NCI-H510A (cell line): ENCODE data around the gene DCC.
"Not testable (repeated sequence)": the region's sequence is repeated elsewhere in the genome, so short reads cannot be mapped to it uniquely, and the experiment has no call there.

Experiments
- DNase-seq: peaks from one replicate; lab custom pipeline; 2025; lab: John Stamatoyannopoulos, UW

Gene DCC

DNA sequence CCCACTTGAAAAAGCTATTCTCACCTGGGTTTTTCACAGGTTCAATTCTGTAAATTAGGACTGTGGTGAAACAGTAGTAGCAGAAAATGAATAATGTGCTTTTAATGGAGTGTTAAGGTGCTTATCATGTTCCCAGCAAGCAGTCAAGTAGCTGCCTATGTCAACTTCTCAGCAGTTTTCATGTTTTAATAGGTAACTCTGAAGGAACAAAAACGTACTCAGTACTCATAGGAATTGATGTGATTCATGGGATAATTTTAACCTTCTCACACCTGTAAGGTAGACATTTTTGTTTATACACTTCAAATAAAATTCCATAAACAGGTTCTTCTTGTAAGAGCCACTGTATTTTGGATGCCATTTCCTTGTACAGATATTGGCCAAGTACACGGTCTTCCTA, 1082.9 kb downstream of the DCC start:
- no peak for DNase-seq

DNA sequence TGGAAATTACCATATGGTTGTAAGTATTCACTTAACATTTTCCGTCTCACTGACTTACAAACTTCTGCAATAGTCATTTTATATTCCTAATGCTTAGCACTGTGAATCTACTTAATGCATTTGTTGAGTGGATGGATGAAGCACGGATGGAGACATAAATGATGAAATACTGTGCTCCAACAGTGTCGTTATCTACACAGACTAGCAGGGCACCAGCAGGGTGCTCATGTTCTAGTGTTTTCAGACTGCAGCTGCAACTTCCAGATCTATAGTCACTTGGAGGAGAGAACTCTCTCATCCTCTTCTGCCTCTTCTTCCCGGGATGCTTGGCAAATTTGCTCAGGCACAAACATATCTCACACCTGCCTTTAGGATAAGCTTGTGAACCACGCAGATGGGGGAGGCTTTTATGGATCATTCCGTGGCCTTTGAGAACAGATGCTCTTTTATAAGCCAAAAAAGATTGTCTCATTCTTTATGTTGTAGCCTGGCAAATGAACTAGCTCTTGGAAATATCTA, 1086.7 kb downstream of the DCC start:
- DNase-seq, result peak; percentile 38

DNA sequence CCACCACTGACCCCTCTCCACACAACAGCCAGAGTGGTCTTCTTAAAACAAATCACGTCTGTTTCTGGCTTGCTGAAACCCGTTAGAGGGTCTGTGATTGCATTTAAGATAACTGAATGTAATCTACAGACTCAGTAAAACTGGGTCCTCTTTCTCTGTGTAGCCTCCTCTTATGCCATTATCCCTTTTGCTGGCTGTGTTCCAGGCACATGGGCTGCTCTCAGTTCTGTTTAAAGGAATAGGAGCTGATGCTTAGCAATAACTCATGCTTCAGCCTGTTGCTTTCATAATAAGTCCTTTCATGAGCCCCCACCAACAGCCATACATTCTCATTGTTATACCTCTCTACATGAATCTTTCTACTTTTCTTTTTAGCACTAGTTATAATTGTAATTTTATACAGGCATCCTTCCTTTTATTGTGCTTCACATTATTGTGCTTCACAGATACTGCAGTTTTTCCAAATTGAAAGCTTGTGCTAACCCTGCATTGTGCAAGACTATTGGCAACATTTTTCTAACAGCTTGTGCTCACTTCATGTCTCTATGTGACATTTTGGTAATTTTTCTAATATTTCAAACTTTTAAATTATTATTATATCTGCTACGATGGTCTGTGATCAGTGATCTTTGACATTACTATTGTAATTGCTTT, 1101.9 kb downstream of the DCC start:
- no peak for DNase-seq

DNA sequence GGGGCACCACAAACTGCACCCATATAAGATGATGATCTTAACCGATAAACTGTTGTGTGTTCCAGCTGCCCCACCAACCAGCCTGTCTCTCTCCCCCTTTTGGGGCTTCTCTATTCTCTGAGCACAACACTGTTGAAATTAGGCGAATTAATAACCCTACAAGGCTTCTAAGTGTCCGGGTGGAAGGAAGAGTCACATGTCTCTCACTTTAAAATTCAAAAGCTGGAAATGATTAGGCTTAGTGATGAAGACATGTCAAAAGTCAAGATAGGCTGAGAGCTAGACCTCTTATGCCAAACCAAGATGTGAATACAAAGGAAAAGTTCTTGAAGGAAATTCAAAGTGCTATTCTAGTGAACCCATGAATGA, 1102.4 kb downstream of the DCC start:
- DNase-seq, result no peak

DNA sequence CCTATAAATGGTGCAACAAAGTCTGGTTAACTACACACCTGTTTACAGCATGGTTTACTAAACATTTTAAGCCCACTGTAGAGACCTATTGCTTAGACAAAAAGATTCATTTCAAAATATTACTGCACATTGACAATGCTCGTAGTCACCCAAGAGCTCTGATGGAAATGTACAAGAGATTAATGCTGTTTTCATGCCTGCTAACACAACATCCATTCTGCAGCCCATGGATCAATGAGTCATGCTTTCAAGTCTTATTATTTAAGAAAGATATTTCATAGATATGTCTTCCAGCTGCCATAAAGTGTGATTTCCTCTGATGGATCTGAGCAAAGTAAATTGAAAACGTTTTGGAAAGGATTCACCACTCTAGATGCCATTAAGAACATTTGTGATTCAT, 1103.3 kb downstream of the DCC start:
- DNase-seq, result no peak

DNA sequence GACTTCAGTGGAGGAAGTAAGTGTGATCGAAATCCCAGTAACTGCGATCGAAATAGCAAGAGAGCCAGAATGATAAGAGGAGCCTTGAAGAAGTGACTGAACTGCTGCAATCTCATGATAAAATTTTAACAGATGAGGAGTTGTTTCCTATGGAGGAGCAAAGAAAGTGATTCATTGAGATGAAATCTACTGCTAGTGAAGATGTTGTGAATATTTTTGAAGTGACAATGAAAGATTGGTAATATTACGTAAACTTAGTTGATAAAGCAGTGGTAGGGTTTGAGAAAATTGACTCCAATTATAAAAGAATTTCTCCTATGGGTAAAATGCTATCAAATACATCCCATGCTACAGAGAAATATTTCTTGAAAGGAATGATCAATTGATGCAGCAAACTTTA, 1103.8 kb downstream of the DCC start:
- no peak for DNase-seq

DNA sequence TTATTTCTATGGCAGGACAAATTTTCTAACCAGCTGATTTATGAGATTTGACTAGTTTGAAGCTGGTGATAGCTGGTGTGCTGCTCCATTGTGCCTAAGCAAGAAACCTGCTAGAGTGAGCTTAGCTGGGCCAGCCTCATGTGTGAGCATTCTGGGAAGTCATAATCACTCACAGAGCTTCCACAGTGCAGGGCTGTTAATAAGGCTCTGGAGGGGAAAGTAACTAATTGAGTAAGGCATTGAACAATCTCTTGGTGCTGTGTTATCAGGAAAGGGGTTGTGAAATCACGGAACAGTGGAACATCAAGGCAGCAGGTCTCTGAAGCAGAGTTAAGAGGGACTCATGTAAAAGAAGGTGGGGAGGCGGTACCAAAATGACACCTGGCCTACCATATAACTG, 1111.9 kb downstream of the DCC start:
- no peak for DNase-seq

DNA sequence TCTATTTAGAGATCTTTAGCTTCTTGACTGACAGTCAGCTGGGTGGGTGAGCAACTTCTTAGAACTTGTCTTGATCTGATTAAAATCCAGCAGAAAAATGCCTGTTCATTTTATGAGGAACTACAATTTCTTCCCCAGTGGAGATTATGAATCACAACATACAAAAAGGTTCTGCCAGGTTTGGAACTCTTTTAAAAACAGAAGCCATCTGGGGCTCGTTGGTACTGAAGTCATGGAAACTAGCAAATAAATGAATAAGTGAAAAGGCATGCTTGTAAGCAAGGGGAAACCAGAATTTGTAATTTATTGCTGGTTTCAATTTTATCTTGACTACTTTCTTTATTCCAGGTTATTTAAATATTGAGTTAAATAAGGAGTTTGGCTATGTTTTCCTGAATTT, 1117.1 kb downstream of the DCC start:
- DNase-seq, result no peak

DNA sequence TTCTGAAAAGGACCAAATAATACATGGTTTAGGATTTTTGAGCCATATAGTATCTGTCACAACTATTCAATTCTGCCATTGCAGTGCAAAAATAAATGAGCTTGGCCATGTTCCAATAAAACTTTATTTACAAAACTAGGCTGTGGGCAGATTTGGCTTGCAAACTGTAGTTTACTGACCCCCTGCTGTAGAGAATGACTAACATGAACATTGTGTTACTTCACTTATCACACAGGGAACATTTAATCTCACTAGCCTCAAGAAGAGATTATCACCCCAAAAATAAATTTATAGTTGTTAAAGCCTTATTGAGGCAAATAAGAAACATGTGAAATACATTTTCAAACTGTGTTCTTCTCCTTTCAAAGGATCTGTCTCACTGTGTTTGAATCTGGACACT, 1118.3 kb downstream of the DCC start:
- DNase-seq, result no peak

DNA sequence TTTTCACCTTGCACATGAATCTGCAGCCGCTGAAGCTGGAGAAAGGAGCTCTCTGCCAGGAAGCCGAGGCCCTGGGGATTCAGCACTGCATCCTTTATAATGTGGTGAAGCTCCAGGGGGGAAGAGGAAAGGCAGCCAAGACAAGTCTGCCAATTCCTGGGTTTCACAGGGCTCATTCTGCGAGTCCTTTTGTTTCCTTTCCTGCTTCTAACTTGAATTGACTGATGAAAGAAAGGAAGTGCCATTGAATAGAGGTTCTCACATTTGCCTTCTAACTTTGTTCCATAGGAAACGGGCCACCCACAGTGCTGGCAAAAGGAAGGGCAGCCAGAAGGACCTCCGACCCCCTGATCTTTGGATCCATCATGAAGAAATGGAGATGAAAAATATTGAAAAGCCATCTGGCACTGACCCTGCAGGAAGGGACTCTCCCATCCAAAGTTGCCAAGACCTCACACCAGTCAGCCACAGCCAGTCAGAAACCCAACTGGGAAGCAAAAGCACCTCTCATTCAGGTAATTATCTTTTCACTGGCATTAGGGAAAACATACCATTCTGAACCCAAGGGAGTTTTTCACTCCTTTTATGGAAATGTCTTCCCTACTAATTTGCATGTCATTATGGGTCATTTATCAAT, 1119.1 kb downstream of the DCC start:
- no peak for DNase-seq

DNA sequence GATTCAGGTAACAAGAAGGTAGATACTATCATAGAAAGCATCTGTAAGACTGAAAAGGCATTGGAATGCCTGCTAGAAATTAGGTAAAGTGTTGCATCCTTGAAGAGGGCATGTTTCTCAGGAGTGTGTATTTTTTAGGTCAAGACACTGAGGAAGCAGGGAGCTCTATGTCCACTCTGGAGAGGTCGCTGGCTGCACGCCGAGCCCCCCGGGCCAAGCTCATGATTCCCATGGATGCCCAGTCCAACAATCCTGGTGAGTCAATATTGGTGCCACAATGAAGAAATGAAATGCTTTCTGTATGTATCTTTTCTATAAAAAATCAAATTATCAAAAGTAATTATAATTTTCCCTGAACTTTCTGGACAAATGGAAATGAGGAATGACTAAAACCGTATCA, 1127.8 kb downstream of the DCC start:
- DNase-seq, result no peak

DNA sequence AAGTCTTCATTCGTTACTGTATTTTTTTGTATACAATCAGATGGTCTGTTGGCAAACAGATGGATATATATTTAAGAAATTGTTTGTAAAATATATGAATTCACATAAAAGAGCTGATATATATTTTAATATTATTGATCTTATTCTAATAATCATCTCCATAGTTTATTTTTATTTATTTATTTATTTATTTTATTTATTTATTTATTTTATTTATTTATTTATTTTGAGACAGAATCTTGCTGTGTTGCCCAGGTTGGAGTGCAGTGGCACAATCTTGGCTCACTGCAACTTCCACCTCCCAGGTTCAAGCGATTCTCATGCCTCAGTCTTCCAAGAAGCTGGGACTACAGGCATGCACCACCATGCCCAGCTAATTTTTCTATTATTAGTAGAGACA, 1128.2 kb downstream of the DCC start:
- DNase-seq, result not testable (repeated sequence)

DNA sequence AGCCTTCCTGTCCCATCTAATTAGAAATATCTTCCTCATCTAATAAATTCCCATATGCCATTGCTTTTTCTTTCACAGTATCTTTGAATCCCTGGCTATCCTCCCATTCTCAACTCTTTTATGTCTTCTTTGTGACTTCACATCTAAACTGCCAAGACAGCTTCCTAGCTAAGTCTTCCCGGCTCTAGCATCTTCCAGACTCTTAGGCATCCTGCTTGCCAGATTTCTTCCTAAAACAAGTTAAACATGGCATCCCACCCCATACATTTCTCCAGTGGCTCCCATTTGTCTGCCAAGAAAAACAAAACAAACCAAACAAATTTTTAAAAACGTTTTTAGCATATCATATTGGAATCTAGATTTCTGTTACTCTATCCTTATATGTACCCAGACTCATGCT, 1132.5 kb downstream of the DCC start:
- DNase-seq, result no peak

DNA sequence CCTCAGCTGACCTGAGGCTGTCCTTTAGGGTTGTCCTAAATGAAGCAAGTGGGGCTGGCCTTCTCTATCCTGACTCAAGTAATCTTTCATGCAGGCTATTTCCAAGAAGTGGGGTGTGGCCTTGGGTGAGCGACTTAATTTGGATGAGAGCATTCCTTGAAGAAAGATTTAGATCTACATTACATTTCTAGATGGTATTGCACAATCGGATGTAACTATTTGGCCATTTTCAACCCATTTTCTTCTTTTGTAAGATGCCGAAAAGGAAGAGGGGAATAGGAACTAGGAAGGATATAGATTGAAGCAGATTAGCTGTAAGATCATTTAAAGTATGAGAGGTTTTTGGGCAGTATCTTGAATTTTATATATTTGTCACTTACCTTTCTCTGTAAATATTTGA, 1138.2 kb downstream of the DCC start:
- DNase-seq, result no peak

DNA sequence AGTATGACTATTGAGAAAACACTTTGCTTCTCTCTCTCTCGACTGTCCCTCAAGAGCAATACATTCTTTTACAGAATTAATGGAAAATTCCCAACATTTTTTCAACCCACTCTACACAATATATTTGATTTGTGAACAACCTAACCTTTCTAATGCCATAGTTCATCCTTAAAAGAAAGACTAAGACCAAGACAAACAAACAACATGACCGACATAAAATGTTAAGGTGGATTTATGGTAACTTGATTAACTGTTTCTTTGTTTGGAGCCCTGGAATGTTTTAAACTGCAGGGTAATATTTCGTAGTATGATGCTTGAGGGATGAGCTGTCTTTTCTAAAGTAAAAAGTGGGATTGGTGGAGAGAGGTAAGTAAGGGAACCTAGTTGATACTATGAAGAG, 1146.3 kb downstream of the DCC start:
- no peak for DNase-seq

DNA sequence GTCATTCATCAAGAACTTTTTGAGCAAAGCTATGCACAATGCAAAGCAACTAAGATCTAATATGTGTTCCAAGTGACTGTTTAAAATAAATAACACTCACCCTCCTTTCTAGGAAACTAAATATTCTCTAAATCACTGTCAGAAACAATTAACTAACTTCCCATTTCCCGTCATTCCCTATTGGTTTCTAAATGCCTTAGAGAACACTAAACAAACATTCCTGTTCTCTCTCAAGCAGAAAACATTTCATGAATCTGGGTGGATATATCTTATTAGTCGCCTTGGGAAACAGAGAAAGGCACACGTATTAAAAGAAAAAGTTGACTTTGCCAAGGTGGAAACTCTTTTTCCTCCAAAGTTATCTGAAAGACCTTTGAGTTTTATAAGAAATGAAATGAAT, 1149.3 kb downstream of the DCC start:
- no peak for DNase-seq

DNA sequence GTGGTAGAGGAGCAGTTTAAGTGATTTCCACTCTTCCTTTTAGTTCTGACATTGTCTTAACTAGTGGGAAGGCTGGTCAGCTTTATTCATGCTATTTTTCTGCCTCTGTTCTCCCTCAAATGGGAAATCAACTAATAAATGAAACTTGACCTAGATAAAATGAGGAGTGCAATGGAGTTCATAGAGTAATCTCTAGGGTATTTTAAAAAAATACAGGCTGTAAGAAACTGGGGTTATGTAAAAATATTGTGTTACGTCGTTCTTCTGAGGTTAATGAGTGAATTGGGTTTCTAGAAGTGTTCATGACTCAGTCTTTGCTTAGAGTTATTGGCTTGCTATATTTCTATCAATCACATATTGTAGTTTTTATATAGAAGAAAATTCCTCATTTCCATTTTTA, 1150.0 kb downstream of the DCC start:
- no peak for DNase-seq

DNA sequence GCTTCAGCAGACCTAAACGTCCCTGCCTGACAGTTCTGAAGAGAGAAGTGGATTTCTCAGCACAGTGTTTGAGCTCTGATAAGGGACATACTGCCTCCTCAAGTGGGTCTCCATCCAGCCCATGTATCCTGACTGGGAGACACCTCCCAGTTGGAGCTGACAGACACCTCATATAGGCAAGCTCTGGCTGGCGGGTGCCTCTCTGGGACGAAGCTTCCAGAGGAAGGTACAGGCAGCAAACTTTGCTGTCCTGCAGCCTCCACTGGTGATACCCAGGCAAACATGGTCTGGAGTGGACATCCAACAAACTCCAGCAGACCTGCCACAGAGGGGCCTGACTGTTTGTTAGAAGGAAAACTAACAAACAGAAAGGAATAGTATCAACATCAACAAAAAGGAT, 1156.0 kb downstream of the DCC start:
- no peak for DNase-seq

DNA sequence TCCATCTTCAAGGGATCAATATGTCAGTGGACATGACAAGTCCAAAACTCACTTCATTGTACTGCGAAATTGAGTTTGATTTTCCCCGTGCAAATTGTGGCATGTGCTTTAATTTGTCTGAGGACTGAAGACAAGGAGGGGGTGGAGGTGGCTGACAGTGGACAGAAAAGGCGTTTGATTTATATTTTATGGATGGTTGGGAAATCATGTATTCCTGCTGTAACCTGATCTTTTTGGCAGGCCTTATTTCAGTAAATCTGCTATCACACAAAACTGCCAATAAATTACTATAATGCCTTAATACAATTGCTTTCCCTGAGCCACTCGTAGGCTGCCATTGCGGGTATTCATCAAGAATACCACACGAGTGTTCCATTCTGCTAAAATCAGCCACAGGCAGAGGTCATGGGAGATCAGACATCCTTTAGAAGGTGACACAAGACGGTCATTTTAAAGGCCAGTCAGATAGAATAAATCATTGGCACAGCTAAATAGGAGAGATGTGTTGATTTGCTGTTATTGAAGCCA, 1164.0 kb downstream of the DCC start:
- DNase-seq, result no peak

DNA sequence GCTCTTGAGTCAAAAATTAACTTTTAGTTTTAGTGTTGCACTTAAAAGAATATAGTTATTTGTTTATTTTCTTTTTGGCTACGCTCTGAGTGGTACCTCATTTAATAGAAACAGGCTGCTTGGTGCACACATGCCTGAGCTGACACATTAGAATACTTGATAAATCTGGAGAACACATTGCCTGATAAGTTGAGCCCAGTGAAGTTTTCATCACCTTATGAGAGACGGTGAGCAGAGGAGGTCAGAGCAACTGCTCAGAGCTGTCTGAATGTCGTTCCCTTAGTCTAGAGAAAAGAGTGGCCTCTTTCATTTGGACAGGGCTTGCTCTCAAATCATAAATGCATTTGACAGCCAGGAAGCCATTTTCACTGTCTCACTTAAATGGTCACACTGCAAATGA, 1168.5 kb downstream of the DCC start:
- no peak for DNase-seq

DNA sequence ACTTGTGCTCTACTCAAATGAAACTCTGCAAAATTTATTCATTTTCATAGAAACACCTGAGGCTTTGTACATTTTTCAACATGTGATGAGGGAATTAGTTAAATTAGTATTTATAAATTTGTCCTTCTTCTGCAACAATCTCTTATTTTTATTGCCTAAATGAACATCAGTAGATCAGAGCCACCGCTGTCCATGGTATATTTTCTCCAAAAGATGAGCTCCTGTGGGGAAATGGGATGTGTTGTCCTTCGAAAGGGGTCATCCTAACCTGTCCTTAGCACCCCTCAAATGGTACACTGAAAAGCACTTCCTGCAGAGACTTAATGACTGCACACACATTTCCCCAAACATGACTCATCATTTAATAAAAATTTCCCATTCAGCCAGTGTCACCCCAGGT, 1169.9 kb downstream of the DCC start:
- no peak for DNase-seq

DNA sequence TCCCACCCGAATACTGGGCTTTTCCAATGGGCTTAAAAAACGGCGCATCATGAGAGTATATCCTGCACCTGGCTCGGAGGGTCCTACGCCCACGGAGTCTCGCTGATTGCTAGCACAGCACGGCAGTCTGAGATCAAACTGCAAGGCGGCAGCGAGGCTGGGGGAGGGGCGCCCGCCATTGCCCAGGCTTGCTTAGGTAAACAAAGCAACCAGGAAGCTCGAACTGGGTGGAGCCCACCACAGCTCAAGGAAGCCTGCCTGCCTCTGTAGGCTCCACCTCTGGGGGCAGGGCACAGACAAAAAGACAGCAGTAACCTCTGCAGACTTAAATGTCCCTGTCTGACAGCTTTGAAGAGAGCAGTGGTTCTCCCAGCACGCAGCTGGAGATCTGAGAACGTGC, 1171.7 kb downstream of the DCC start:
- not testable (repeated sequence) for DNase-seq

DNA sequence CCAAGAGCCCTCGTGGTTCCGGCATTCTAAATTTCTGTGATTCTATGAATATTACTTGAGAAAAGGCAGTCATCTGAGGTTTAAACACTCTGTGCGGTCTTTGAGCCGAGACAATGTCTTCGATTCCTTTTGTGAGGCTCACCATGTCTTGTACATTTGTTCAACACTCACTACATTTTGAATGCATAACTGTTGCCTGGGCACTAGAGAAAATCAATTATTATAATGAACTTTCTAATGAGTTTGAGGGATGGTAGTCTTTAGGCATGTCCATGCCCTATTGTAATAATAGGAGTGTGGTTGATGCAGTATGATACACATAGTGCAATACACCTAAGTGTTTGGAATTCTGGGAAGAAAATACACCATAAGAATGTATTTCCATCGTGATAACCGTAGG, 1181.1 kb downstream of the DCC start:
- DNase-seq, result no peak
